GM21717 (cell line): Measurements from ENCODE around the gene DPY30.
"Not testable (repeated sequence)": the region's sequence is repeated elsewhere in the genome, so short reads cannot be mapped to it uniquely, and the experiment has no call there.

Experiments used
- ATAC-seq: cut with Tn5 transposase; IDR thresholded peaks from one replicate; pipeline ENCODE4 v1.9.1; 2021; ENCODE audit warnings: mild to moderate bottlenecking, moderate library complexity; ENCODE audit not compliant: unreplicated experiment

DPY30 gene

DNA sequence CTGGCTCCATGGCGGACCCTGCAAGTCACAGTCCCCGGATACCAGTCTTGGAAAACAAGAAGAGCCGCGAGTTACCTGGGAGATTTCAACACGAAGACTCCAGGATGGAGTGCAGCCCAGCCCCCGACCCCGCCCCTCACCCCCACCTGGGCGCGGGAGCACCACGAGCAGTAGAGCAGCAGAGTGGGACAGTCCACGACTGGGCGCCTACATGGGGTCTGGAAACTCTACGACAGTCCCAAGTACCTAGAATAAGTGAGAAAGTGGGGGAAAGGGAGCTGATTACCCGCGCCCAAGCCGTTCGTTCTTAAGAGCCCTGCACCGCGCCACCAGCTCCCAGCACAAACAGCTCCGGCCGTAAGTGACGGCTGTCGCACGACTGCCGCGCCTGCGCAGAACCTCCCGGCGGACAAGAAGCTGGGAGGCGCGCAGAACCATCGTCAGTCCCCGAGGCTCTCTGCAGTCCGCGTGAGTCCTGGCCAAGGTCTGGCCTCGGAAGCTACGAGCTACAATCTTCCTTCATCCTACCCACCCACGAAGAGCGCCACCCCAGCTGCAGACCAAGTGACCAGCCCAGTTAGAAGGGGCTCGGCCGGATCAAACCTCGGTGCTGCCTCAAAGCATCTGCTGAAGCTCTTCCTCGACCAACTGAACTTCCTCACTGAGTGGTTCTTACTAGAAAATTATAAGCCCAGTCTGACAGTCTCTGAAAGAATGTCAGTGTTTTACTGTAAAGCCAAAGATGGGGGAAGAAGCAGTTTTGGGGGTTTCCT, at the start of gene DPY30:
TSS of gene DPY30 (minus strand) at position 359 of the 773 bp plus-strand sequence. CDS start at position 10, 349 bp downstream.
- ATAC-seq: peak; percentile 86

DNA sequence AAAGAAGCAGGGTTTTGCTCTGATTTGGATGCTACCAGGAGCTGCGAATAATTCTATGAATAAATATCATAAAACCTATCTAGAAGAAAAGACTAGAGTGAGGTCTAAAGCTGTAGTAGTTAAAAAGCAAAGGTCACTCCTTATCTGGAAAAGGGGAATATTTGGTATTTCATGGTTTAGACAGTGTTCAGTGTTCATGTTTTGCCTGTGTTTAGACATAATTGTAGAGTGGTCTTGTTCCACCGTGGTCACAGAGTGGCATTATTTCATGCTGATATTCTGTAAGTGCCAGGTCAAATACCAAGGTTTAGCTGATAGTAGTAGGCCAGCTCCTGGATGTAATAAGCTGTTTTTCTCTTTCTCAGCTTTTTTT, 34.5 kb upstream of the DPY30 start:
- no peak for ATAC-seq

DNA sequence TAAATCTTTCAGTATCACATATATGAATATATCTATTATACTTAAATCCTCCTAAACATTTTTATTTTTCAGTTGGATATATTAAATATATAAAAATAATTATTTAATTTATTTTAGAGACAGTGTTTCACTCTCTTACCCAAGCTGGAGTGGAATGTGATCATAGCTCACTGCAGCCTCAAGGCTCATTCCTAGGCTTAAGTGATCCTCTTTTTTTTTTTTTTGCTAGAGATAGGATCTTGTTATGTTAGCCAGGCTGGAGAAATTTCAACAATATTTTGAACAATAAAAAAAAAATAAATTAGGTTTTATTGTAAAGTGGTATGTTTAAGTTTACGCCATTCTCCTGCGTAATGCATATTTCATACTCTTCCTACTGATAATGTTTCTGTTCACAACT, 27.9 kb upstream of the DPY30 start:
- ATAC-seq: no peak

DNA sequence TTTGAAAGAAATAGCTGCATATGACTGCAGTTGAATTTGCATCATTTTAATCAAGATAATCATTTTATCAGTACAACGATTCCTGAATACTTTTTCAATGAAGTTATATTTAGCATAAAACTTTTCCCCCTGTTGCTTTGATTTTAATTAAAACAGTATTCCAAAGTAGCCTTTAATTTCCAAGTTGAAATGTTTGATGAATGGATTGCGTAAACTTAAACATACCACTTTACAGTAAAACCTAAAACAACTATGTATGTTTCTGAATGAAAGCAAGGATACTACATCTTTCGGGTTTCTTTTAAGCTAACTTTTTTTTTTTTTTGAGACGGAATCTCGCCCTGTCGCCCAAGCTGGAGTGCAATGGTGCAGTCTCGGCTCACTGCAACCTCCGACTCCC, 25.1 kb upstream of the DPY30 start:
- no peak for ATAC-seq

DNA sequence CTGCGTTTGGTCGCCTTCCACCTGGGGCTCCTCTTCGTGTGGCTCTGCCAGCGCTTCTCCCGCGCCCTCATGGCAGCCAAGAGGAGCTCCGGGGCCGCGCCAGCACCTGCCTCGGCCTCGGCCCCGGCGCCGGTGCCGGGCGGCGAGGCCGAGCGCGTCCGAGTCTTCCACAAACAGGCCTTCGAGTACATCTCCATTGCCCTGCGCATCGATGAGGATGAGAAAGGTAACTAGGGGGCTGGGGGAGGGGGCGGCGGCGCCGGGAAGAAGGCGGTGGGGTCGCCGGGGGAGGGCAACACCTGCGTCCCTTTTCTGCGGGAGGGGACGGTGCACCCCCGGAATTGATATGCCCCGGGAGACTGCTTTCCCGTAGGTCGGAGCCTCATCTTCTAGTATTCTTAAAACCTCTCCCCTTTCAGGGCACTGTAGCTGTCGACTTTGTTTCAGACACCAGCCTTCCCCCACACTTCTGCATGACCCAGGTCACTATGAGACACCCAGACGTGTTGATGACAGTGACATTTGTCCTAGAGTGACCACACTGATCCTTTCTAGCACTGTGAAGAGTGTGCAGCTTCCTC, 24.5 kb upstream of the DPY30 start:
- ATAC-seq: peak; percentile 12

DNA sequence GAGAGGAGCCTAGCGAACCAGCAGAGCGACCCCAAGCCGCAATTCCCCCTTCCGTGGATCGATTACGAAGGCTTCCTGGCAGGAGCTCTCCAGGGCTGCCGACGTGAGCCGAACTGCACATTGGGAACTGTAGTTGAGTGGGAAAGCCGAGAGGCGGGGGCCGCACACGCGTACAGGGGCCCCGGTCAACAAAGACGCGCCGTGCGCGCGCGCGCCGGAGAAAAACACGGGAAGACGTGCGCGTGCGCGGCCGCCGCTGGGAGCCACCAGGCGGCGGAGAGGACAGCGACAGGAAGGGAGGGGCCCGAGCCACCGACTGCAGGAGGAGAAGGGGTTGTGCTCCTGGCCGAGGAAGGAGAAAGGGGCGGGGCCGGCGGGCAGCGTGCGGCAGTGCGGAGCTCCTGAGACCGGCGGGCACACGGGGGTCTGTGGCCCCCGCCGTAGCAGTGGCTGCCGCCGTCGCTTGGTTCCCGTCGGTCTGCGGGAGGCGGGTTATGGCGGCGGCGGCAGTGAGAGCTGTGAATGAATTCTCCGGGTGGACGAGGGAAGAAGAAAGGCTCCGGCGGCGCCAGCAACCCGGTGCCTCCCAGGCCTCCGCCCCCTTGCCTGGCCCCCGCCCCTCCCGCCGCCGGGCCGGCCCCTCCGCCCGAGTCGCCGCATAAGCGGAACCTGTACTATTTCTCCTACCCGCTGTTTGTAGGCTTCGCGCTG, 23.9 kb upstream of the DPY30 start, which contains the start of gene SPAST:
TSS of gene SPAST (plus strand) at position 247 of the 711 bp plus-strand sequence. CDS start at position 523, 276 bp downstream.
- ATAC-seq: peak; percentile 93

DNA sequence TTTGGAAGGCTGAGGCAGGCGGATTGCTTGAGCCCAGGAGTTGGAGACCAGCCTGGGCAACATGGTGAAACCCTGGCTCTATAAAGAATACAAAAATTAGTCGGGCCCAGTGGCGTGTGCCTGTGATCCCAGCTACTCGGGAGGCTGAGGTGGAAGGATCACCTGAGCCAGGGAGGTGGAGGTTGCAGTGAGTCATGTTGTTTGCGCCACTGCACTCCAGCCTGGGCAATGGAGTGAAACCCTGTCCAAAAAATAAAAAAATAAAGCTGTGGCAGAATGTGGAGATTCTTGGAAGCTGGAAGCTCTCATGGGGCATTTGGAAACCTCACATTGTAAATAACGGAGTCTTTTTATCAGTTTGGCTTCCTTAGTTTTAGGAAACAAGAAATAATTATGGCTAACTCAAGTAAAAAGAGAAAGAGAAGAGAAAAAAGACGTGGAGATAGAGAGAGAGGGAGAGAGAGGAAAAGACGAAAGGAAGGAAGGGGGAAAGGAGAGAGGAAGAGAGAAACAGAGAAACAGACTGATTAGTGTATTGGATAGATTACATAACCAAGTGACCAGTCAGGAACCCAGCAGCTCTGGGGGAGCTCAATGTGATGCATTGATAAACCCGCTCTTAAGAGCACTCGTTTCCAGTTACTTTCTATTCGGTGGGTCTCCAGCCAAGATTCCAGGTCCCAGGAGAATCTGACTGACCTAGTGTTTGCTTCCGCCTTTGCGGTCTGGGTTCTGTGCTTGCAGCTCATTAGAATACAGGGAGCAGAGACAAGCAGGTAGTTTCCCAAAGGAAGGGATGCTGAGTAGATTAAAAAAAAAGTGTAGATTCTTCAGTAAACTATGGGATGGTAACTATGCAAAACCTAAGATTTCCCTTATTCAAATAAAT, 22.6 kb upstream of the DPY30 start:
- ATAC-seq: no peak

DNA sequence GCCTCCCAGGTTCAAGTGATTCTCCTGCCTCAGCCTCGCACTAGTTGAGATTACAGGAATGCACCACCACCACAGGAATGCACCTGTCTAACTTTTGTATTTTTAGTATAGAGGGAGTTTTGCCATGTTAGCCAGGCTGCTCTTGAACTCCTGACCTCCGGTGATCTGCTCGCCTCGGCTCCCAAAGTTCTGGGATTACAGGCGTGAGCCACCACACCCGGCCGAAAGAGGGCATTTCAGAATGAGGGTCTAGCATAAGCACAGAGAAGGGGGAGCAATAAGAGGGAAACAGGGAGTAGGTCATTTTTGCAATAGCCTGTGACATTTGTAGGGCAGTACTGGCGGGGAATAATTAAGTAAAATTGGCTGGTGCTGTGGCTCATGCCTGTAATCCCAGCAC, 21.8 kb upstream of the DPY30 start:
- no peak for ATAC-seq

DNA sequence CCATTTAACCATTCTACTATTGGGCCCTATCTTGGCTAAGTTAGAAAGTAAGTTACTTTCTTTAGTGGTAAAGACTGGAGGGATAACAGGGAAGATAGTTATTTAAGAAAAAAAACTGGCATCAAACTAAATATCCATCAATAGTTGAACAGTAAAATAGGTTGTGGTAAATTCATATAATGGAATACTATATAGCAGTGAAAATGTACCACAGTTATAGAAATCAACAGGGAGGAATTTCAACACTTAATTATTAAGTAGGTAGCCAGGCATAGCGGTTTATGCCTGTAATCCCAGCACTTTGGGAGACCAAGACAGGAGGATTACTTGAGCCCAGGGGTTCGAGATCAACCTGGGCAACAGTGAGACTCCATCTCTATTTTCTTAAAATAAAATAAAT, 20.7 kb upstream of the DPY30 start:
- no peak for ATAC-seq

DNA sequence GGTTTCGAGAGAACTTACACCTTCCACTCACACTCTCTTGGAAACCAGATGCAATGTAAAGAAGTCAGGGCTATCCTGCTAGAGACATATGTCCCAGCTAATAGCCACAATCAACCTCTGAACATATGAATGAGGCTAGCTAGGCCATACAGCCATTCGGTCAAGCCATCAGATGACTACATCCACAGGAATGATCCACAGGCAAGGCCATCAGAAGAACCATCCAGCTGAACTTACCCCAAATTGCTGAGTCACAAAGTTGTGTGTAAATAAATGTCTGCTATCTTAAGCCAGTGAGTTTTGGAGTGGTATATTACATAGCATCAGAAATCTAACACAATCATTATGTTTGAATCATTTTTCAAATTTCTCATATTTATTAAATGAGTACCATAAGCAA, 18.5 kb upstream of the DPY30 start:
- no peak for ATAC-seq

DNA sequence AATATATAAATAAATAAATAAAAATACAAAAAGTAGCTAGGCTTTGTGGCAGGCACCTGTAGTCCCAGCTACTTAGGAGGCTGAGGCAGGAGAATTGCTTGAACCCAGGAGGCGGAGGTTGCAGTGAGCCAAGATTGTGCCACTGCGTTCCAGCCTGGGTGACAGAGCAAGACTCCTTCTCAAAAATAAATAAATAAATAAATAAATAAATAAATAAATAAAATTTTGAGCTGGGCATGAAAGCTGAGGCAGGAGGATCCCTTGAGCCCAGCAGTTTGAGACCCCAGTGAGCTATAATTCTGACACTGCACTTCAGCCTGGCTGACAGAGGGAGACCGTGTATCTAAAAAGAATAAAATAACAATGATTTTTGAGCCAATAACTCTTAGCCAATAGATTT, 15.0 kb upstream of the DPY30 start:
- ATAC-seq: not testable (repeated sequence)

DNA sequence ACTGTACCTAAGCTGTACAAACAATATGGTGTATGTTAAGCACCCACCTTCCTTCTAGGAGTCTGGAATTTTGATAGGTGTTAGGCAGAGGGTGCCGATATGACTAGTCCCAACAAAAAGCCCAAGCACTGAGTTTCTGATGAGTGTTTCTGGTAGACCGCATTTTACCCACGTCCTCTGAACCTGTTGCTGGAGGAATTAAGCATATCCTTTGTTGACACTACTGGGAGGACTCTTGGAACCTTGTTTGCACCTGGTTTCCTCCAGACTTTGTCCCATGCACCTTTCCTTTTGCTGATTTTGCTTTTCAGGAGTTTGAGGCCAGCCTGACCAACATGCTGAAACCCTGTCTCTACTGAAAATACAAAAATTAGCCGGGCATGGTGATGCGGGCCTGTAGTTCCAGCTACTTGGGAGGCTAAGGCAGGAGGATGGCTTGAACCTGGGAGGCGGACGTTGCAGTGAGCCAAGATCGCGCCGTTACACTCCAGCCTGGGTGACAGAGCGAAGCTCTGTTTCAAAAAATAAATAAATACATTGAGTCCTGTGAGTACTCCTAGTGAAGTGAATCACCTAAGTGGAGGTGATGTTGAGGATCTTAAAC, 12.3 kb upstream of the DPY30 start:
- ATAC-seq: no peak

DNA sequence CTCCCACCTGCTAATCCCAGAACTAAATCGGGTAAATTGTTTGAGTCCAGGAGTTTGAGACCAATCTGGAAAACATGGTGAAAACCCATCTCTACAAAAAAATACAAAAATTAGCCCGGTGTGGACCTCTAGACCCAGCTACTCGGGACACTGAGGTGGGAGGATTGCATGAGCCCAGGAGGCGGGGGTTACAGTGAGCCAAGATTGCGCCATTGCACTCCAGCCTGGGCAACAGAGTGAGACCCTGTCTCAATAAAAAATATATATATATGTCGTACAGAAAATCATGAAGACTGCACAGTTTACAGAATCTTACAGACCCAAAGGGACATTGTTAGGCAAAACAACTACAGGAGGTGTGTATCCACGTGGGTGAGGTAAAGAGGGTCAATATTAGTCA, 4.0 kb upstream of the DPY30 start:
- ATAC-seq: no peak

DNA sequence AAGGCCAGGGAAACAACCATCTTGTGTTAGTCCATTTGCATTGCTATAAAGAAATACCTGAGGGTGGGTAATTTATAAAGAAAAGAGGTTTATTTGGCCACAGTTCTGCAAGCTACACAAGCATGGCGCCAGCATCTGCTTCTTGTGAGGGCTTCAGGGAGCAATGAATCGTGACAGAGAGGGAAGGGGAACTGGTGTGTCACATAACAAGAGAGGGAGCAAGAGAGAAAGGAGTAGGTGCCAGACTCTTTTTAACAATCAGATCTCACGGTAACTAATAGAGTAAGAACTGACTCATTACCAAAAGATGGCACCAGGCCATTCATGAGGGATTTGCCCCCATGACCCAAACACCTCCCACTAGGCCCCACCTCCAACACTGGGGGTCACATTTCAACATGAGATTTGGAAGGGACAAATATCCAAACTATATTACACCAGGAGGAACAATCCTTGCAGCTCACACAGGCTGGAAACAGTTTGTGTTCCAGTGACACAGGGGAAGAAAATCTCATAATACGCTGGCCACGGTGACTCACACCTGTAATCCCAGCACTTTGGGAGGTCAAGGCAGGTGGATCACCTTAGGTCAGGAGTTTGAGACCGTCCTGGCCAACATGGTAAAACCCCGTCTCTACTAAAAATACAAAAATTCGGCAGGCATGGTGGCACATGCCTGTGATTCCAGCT, 5.3 kb downstream of the DPY30 start:
- ATAC-seq: not testable (repeated sequence)

DNA sequence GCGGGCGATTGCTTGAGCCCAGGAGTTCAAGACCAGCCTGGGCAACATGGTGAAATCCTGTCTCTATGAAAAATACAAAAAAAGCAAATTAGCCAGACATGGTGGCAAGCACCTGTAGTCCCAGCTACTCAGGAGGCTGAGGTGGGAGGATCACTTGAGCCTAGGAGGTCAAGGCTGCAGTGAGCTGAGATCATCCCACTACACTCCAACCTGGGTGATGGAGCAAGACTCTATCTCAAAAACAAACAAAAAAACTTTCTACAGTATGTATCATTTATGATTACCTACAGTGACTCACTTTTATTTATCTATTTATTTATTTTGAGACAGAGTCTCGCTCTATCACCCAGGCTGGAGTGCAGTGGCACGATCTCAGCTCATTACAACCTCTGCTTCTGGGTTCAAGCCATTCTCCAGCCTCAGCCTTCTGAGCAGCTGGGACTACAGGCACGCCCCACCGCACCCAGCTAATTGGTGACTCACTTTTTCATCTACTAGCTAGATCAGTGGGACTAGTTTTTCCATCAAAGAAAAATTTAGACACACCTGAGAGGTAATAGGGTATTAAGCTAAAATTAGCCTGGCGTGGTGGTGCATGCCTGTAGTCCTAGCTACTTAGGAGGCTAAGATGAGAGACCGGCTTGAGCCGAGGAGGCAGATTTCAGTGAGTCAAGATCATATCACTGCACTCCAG, 20.7 kb downstream of the DPY30 start:
- not testable (repeated sequence) for ATAC-seq

DNA sequence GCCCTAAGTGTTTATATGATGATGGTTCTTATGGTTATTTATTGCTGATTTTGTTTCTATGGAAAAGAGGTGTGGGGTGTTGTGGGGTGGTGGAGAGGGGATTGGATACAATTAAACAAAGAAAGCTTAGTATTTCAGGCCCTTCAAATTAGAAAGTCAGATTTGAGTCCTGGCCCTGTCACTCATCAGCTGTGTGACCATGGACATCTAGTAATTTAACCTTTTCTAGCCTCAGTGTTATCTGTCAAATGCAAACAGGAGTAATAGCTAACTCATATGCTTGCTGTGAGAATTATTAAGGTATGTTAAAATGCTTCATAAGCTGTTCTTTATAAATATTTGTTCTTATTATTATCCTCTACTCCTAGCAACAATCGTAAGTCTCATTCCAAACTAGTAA, 26.7 kb downstream of the DPY30 start:
- ATAC-seq: no peak

DNA sequence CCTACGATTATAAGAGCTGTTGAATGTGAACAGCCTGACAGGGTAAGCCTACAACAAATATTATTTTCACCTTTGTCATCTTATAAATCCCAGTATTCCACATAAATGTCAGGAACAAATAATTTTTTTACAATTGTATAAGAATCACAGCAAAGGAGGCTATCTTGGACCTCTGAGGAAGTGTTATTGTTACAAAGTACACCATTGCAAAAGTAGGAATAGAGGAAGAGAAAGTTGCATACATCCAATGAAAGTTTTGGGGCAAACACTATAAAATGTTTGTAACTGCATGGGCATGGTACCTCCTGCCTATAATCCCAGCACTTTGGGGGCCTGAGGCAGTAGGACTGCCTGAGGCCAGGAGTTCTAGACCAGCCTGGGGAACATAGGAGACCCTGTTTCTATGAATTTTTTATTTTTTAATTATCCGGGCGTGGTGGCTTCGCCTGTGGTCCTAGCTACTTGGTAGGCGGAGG, 28.1 kb downstream of the DPY30 start:
- ATAC-seq: no peak

DNA sequence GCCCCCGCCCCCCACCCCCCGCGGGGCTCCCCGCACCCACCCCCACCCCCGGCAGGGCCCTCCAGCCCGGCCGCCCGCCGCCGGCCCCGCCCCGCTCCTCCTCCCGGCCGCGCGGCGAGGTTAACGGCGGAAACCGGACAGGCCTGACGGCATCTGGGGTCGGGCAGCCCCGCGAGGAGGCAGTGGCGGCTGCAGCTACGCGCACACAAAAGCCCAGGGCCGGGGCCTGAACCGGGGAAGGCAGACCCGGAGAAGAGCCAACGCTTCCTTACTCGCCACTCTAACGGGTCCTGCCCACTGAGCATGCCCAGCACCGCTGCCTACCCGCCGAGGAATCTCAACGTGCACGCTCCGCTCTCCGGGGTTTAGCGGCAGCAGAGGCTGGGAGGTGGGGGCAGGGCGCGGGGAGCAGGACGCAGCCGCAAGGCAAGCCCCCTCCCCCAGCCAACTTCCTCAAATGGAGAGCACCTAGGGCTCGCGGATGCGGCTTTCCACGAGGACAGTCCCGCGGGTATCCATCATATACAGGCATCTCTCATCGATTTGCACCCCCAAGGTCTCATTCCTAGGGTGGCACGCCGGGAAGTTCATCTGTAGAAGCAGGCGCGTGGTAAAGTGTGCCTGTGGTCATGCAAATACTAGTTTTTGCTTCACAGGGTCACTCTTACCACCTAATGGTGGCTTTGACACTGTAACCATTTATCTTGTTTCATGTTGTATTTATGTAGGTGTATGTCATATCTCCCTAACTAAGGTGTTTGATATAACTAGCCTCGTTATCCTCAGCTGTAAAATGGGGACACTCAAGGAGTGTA, 28.7 kb downstream of the DPY30 start, which contains the start of gene MEMO1:
TSS of gene MEMO1 (minus strand) at position 339 of the 815 bp plus-strand sequence. CDS start 761 bp downstream, outside the sequence.
- ATAC-seq: peak; percentile 65
